ENCODE results near the gene AIFM3. TPM values are rescaled to one million over a fixed set of nuclear protein-coding genes. Genes with fewer than 3 reads are reported as not detected.

Gene AIFM3
- total and polyA plus RNA-seq, 2 of the 13 experiments (the other 11 are each of a cell fraction or from before 2014, with no cell fraction given), result 9.0 to 15.3 TPM

GRCh38 chr22:21009638-21010425, 42.8 kb downstream of the AIFM3 start (continued):
- no peak for TF ChIP-seq ZNF33B (CRISPR knock-in tag; IDR thresholded peaks at IDR 0.05)
- TF ChIP-seq, protein P1, sequence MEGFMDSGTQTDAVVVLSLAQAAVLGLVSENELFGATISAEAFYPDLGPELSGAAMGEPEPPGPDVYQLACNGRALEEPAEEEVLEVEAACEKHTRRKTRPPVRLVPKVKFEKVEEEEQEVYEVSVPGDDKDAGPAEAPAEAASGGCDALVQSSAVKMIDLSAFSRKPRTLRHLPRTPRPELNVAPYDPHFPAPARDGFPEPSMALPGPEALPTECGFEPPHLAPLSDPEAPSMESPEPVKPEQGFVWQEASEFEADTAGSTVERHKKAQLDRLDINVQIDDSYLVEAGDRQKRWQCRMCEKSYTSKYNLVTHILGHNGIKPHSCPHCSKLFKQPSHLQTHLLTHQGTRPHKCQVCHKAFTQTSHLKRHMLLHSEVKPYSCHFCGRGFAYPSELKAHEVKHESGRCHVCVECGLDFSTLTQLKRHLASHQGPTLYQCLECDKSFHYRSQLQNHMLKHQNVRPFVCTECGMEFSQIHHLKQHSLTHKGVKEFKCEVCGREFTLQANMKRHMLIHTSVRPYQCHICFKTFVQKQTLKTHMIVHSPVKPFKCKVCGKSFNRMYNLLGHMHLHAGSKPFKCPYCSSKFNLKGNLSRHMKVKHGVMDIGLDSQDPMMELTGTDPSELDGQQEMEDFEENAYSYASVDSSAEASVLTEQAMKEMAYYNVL (CRISPR knock-in tag; IDR thresholded peaks at IDR 0.05; ENCODE audit: borderline replicate concordance), result no peak
- TF ChIP-seq ZNF614 (CRISPR knock-in tag; IDR thresholded peaks at IDR 0.05; ENCODE audit: borderline replicate concordance), result peak; percentile 62; the same call in 1 of the 2 replicates
- TF ChIP-seq HNRNPLL (IDR thresholded peaks at IDR 0.05; ENCODE audit: low read depth, low read length, poor library complexity, severe bottlenecking), result no peak
- no peak for TF ChIP-seq TBL1XR1 (IDR thresholded peaks at IDR 0.05; ENCODE audit: borderline replicate concordance, low read length, partially characterized antibody)
- peak; percentile 84 for TF ChIP-seq HDAC2 (CRISPR knock-in tag; IDR thresholded peaks at IDR 0.05)
- no peak for TF ChIP-seq HCFC1 (IDR thresholded peaks at IDR 0.05; ENCODE audit: low read depth, low read length)
- TF ChIP-seq ZNF274 (CRISPR knock-in tag; IDR thresholded peaks at IDR 0.05), result no peak
- no peak for TF ChIP-seq ZNF761 (CRISPR knock-in tag; conservative IDR thresholded peaks at IDR 0.05)
- no peak for TF ChIP-seq HNF4A (CRISPR knock-in tag; IDR thresholded peaks at IDR 0.05)
- no peak for TF ChIP-seq GLI4 (CRISPR knock-in tag; IDR thresholded peaks at IDR 0.05; ENCODE audit: borderline replicate concordance)
- TF ChIP-seq NFE2L1 (CRISPR knock-in tag; IDR thresholded peaks at IDR 0.05; ENCODE audit: borderline replicate concordance), result no peak
- TF ChIP-seq MYNN (CRISPR knock-in tag; IDR thresholded peaks at IDR 0.05; ENCODE audit: low read depth), result peak; percentile 80; the same call in 1 of the 2 replicates
- peak; percentile 81; the same call in 1 of the 2 replicates for TF ChIP-seq THRA (CRISPR knock-in tag; IDR thresholded peaks at IDR 0.05; ENCODE audit: borderline replicate concordance)
- TF ChIP-seq NR0B2 (CRISPR knock-in tag; IDR thresholded peaks at IDR 0.05), result no peak
- no peak for TF ChIP-seq ZKSCAN5 (CRISPR knock-in tag; IDR thresholded peaks at IDR 0.05)
- TF ChIP-seq ZNF841 (CRISPR knock-in tag; IDR thresholded peaks at IDR 0.05; ENCODE audit: borderline replicate concordance), result no peak
- no peak for TF ChIP-seq SRSF1 (optimal IDR thresholded peaks at IDR 0.05; ENCODE audit: low read depth, low read length)
- TF ChIP-seq CHCHD3 (CRISPR knock-in tag; IDR thresholded peaks at IDR 0.05), result 0 out of 2 replicates have a peak, but pooled peaks have one; percentile 38
- TF ChIP-seq ZSCAN5A (CRISPR knock-in tag; IDR thresholded peaks at IDR 0.05; ENCODE audit: borderline replicate concordance), result no peak
- TF ChIP-seq ZNF296 (CRISPR knock-in tag; conservative IDR thresholded peaks at IDR 0.05), result 0 out of 2 replicates have a peak, but pooled peaks have one; percentile 51
- 0 out of 2 replicates have a peak, but pooled peaks have one; percentile 65 for TF ChIP-seq FOXO4 (CRISPR knock-in tag; conservative IDR thresholded peaks at IDR 0.05)
